ENCODE results near the gene RAD51B. TPM values are rescaled to one million over a fixed set of nuclear protein-coding genes. Genes with fewer than 3 reads are reported as not detected.

RAD51B gene
- total RNA-seq, 3 donors from 2014 or later, result 10.6 to 77.6 (median 33.8) TPM

GRCh38 chr14:68143341-68143841 is 323.8 kb downstream of the RAD51B start:
- no peaks in the 10 kb centered on the region for H3K27me3 ChIP-seq
- TF ChIP-seq CTCF (IDR thresholded peaks at IDR 0.05) (no peak), POLR2AphosphoS5 (IDR thresholded peaks at IDR 0.05) (peak; percentile 65 to 81 (median 78))
- H3K27ac ChIP-seq, result peak overlapping the region; percentile 89 to 92
- no peak overlapping the region for H3K4me3 ChIP-seq
- H3K36me3 ChIP-seq, result no peaks in the 10 kb centered on the region
- DNase-seq (ENCODE audit: low spot score in 2 of 2), result peak; percentile 68 to 90
- intact Hi-C loops (cut with DNase I; ENCODE audit: low total_unique reads), result loop anchor here (10.0 kb wide), 1 partner anchor 831 kb away; the partner anchor contains the start of gene ACTN1
- peaks cover 4 to 22% of the 10 kb centered on the region in 2 donors for H3K4me1 ChIP-seq
- peaks cover 0 to 4% of the 10 kb centered on the region in 2 donors for H3K9me3 ChIP-seq

- Histone ChIP-seq H3K9me3 (peaks cover 0 to 7% of the 10 kb centered on the region in 2 donors), H3K4me1 (peaks cover 4 to 22% of the 10 kb centered on the region in 2 donors), H3K36me3 (no peaks in the 10 kb centered on the region), H3K27ac (peak overlapping the region; percentile 89 to 92), H3K4me3 (no peak overlapping the region), H3K27me3 (no peaks in the 10 kb centered on the region)
- TF ChIP-seq CTCF (IDR thresholded peaks at IDR 0.05) (peak in 1 of 3 donors; percentile 11), POLR2AphosphoS5 (IDR thresholded peaks at IDR 0.05) (peak; percentile 61 to 94 (median 74)), POLR2A (IDR thresholded peaks at IDR 0.05) (no peak)
- peak in 1 of 2 donors; percentile 74 for DNase-seq (ENCODE audit: low spot score in 2 of 2)
- intact Hi-C loops (cut with DNase I; ENCODE audit: low total_unique reads), result loop anchor here (10.0 kb wide), 1 partner anchor 831 kb away; the partner anchor contains the start of gene ACTN1
Observed at GRCh38 chr14:68144051-68144681, 324.6 kb downstream of the RAD51B start.

- Histone ChIP-seq H3K4me1 (peaks cover 4 to 22% of the 10 kb centered on the region in 2 donors), H3K27ac (peak overlapping the region; percentile 89 to 92)
- intact Hi-C loops (cut with DNase I; ENCODE audit: low total_unique reads), result loop anchor here (10.0 kb wide), 1 partner anchor 830 kb away; the partner anchor contains the start of gene ACTN1
Observed at GRCh38 chr14:68145036-68145435, 325.5 kb downstream of the RAD51B start.

GRCh38 chr14:68145539-68145938 is 326.0 kb downstream of the RAD51B start:
- H3K4me3 ChIP-seq, result no peak overlapping the region
- intact Hi-C loops (cut with DNase I; ENCODE audit: low total_unique reads), result loop anchor here (10.0 kb wide), 1 partner anchor 829 kb away; the partner anchor contains the start of gene ACTN1
- no peaks in the 10 kb centered on the region for H3K27me3 ChIP-seq
- TF ChIP-seq POLR2A (IDR thresholded peaks at IDR 0.05) (no peak), CTCF (IDR thresholded peaks at IDR 0.05) (no peak), POLR2AphosphoS5 (IDR thresholded peaks at IDR 0.05) (no peak)
- peaks cover 4 to 22% of the 10 kb centered on the region in 2 donors for H3K4me1 ChIP-seq
- H3K36me3 ChIP-seq, result no peaks in the 10 kb centered on the region
- peaks cover 0 to 7% of the 10 kb centered on the region in 2 donors for H3K9me3 ChIP-seq
- peak overlapping the region; percentile 89 to 92 for H3K27ac ChIP-seq
- DNase-seq (ENCODE audit: low spot score in 2 of 2), result no peak

More at GRCh38 chr14:68145036-68145435, 325.5 kb downstream of the RAD51B start:
- no peak for DNase-seq (ENCODE audit: low spot score in 2 of 2)
- no peaks in the 10 kb centered on the region for H3K36me3 ChIP-seq
- TF ChIP-seq POLR2AphosphoS5 (IDR thresholded peaks at IDR 0.05) (no peak), POLR2A (IDR thresholded peaks at IDR 0.05) (no peak), CTCF (IDR thresholded peaks at IDR 0.05) (no peak)
- no peaks in the 10 kb centered on the region for H3K27me3 ChIP-seq
- H3K9me3 ChIP-seq, result peaks cover 0 to 7% of the 10 kb centered on the region in 2 donors
- no peak overlapping the region for H3K4me3 ChIP-seq

- DNase-seq (ENCODE audit: low spot score in 2 of 2), result peak in 1 of 2 donors; percentile 82
- Histone ChIP-seq H3K9me3 (peaks cover 0 to 7% of the 10 kb centered on the region in 2 donors), H3K27ac (peak overlapping the region; percentile 89 to 92), H3K4me1 (peaks cover 4 to 22% of the 10 kb centered on the region in 2 donors), H3K4me3 (no peak overlapping the region), H3K27me3 (no peaks in the 10 kb centered on the region), H3K36me3 (no peaks in the 10 kb centered on the region)
- no peak for TF ChIP-seq POLR2A (IDR thresholded peaks at IDR 0.05)
- no peak for TF ChIP-seq CTCF (IDR thresholded peaks at IDR 0.05)
- TF ChIP-seq POLR2AphosphoS5 (IDR thresholded peaks at IDR 0.05), result peak in 2 of 3 donors; percentile 64 to 69
- intact Hi-C loops (cut with DNase I; ENCODE audit: low total_unique reads), result loop anchor here (10.0 kb wide), 1 partner anchor 828 kb away; the partner anchor contains the start of gene ACTN1
Observed at GRCh38 chr14:68146818-68147217, 327.2 kb downstream of the RAD51B start.
